ENCODE measurements around the gene RPS19BP1.

The RPS19BP1 gene

DNA sequence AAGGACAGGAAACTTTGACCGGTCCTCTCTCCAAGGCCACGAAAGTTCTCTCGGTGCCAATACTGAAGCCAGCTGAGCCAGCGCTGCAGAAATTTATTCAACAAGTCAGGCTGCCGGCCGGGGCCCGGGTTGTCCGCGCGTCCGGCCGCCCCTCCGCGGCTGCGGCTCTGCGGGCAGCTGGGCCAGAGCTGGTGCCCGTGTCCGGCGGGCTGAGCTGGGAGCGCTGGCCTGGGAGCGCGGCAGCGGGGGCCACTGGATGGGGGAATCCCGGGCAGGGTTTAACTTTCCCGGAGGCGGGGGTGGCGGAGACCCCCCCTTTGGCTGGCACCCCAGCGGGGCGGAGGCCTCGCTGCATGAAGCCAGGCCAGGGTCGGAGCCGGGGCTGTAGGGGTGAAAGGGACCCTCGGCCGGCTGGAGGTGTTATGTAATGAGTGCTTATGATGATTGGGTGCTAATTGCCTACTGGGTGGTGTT lies 25.7 kb upstream of the RPS19BP1 start:
- H3K9me3 ChIP-seq (ENCODE audit: insufficient read depth, low read depth, low read length), result no peaks in the 10 kb centered on the region
- peaks cover 82% of the 10 kb centered on the region for H3K27me3 ChIP-seq (ENCODE audit: insufficient read depth, low read length)
- no peak overlapping the region for H3K27ac ChIP-seq (ENCODE audit: low read length)
- H3K36me3 ChIP-seq (ENCODE audit: insufficient read depth, low read depth, low read length), result no peaks in the 10 kb centered on the region
- H3K4me3 ChIP-seq (ENCODE audit: low read length), result peak overlapping the region; percentile 40; the same call in 1 of the 2 replicates
- H3K4me1 ChIP-seq (ENCODE audit: insufficient read depth, low read length), result no peaks in the 10 kb centered on the region
- H3K9ac ChIP-seq (ENCODE audit: low read depth, low read length), result no peak overlapping the region

DNA sequence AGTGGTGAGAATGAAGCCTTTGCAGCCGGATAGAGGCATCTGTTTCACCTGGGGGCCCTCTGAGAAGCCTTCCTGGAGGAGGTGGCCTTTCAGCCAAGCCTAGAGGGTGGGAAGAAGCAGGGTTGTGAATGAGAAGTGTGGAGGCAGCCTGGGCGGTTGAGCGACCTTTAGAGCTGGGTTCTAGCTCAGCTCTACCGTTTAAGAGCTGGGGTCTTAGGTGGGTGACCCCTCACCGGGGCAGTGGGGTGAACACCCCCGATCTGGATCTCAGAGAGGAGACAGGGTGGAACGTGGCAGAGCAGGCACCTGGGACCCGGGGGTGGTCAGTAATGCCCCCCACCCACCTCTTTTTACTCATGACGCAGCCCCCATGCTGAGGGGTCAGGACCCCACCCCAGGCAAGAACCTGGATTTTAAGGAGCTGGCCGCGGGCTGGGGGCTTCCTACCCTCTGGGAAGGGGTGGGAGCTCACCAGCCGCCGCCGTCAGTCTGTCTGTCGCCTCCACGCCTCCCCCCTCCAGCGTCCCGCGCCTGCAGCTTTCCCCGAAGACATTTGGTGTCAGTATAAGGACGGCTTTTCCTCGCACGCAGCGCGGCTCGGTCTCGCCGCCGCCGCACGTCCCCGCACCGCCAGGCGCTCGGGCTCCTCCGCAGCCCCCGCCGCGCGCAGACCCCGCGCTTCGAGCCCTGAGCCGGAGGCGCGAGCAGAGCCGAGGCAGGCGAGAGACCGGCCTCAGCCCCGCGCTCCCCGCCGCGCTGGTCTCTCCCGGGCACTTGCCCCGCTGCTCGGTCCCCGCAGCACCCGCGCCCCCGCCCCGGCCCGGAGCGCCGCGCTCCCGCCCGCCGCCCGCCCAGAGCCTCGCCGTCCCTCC lies 24.7 kb upstream of the RPS19BP1 start:
- H3K9me3 ChIP-seq (ENCODE audit: insufficient read depth, low read depth, low read length), result no peaks in the 10 kb centered on the region
- no peak overlapping the region for H3K27ac ChIP-seq (ENCODE audit: low read length)
- H3K4me1 ChIP-seq (ENCODE audit: insufficient read depth, low read length), result no peaks in the 10 kb centered on the region
- no peaks in the 10 kb centered on the region for H3K36me3 ChIP-seq (ENCODE audit: insufficient read depth, low read depth, low read length)
- peaks cover 77% of the 10 kb centered on the region for H3K27me3 ChIP-seq (ENCODE audit: insufficient read depth, low read length)
- peak overlapping the region; percentile 30; the same call in 1 of the 2 replicates for H3K4me3 ChIP-seq (ENCODE audit: low read length)
- no peak overlapping the region for H3K9ac ChIP-seq (ENCODE audit: low read depth, low read length)

DNA sequence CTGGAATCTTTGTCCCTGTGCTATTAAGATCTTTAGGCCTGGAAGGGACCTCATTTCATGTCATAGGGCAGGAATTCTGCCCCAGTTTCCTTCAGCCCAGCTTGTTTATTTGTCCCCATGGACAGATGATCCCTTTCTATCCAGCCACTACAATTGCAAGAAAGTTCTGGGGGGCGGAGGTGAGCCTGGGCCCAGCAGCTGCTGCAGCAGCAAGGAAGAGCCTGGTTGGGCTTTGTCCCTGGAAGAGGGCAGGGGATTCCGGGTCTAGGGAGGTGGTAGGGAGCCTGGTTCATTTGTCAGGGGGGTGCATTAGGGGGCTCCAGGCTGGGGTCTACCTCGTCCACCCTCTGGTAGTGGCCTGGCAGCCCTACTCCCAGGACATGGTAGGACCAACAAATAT lies 21.6 kb upstream of the RPS19BP1 start:
- no peak overlapping the region for H3K4me3 ChIP-seq (ENCODE audit: low read length)
- peaks cover 61% of the 10 kb centered on the region for H3K27me3 ChIP-seq (ENCODE audit: insufficient read depth, low read length)
- H3K9ac ChIP-seq (ENCODE audit: low read depth, low read length), result no peak overlapping the region
- no peaks in the 10 kb centered on the region for H3K36me3 ChIP-seq (ENCODE audit: insufficient read depth, low read depth, low read length)
- H3K4me1 ChIP-seq (ENCODE audit: insufficient read depth, low read length), result no peaks in the 10 kb centered on the region
- H3K9me3 ChIP-seq (ENCODE audit: insufficient read depth, low read depth, low read length), result no peaks in the 10 kb centered on the region
- H3K27ac ChIP-seq (ENCODE audit: low read length), result no peak overlapping the region

DNA sequence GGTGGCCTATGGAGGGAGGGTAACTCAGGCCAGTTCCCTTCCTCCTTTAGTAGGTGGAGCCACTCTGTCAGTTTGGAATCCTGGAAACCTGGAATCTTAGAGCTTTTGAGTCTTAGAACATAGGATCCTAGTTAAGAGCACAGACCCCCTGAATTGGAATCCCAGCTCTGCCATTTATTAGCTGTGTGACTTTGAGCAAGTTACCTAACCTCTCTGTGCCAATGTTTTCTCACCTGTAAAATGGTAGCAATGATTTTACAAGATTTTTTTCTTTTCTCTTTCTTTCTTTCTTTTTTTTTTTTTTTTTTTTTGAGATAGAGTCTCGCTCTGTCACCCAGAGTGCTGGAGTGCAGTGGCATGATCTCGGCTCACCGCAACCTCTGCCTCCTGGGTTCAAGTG lies 20.9 kb upstream of the RPS19BP1 start:
- no peaks in the 10 kb centered on the region for H3K4me1 ChIP-seq (ENCODE audit: insufficient read depth, low read length)
- no peak overlapping the region for H3K9ac ChIP-seq (ENCODE audit: low read depth, low read length)
- no peak overlapping the region for H3K4me3 ChIP-seq (ENCODE audit: low read length)
- H3K27ac ChIP-seq (ENCODE audit: low read length), result no peak overlapping the region
- H3K9me3 ChIP-seq (ENCODE audit: insufficient read depth, low read depth, low read length), result no peaks in the 10 kb centered on the region
- peaks cover 55% of the 10 kb centered on the region for H3K27me3 ChIP-seq (ENCODE audit: insufficient read depth, low read length)
- no peaks in the 10 kb centered on the region for H3K36me3 ChIP-seq (ENCODE audit: insufficient read depth, low read depth, low read length)

DNA sequence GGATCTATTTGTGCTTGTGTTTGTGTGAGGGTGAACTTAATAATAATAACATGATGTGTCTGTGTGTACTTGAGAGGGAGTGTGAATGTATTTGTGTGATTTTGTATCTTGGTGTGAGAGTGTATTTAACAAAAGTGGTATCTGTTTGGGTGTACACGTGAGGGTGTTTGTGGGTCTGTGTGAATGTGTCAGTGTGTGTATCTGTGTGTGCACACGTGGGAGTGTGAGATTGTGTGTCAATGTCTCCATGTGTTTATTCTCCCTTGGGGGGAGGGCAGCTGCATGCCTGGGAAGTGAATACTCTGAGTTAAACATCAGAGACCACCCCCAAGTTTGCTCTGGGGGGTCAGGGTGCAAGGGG lies 15.0 kb upstream of the RPS19BP1 start:
- H3K9ac ChIP-seq (ENCODE audit: low read depth, low read length), result no peak overlapping the region
- H3K4me3 ChIP-seq (ENCODE audit: low read length), result no peak overlapping the region
- no peaks in the 10 kb centered on the region; the same call in 1 of the 2 replicates for H3K4me1 ChIP-seq (ENCODE audit: insufficient read depth, low read length)
- no peaks in the 10 kb centered on the region for H3K9me3 ChIP-seq (ENCODE audit: insufficient read depth, low read depth, low read length)
- H3K27me3 ChIP-seq (ENCODE audit: insufficient read depth, low read length), result peaks cover 51% of the 10 kb centered on the region
- no peak overlapping the region for H3K27ac ChIP-seq (ENCODE audit: low read length)
- H3K36me3 ChIP-seq (ENCODE audit: insufficient read depth, low read depth, low read length), result no peaks in the 10 kb centered on the region

DNA sequence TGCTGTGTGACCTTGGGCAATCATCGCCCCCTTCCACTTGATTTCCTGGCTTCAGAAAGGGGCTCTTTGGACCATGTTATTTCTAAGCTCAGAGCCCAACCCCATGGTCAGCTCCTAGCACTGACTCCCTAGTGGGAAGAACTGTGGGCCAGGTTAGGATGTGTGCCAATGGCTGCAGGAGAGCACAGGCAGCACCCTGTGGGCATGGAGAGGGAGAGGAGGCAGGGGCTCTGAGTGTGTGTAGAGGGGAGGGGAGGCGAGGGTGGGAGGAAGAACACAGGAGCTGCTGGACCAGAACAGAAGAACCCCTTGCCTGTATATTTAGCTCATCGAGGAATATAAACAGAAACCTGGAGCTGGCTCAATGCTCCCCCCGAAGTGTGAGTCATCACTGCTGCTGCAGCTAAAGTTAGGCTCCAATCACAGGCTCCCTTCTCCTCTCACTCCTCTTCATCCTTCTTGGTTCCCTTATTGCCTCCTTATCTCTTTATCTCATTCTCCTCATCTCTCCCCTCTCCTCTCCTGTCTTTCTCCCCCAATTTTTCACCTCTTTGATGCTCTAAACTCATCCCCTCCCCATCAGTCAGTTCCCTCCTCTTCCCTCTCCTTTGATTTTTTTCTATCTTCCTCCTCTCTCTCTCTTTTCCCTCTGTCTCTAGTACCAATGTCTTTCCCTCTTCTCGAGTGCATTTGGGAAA lies 14.5 kb upstream of the RPS19BP1 start:
- H3K4me1 ChIP-seq (ENCODE audit: insufficient read depth, low read length), result no peaks in the 10 kb centered on the region; the same call in 1 of the 2 replicates
- no peaks in the 10 kb centered on the region for H3K9me3 ChIP-seq (ENCODE audit: insufficient read depth, low read depth, low read length)
- no peak overlapping the region for H3K4me3 ChIP-seq (ENCODE audit: low read length)
- no peaks in the 10 kb centered on the region for H3K36me3 ChIP-seq (ENCODE audit: insufficient read depth, low read depth, low read length)
- H3K27me3 ChIP-seq (ENCODE audit: insufficient read depth, low read length), result peaks cover 51% of the 10 kb centered on the region
- no peak overlapping the region for H3K9ac ChIP-seq (ENCODE audit: low read depth, low read length)
- H3K27ac ChIP-seq (ENCODE audit: low read length), result no peak overlapping the region

DNA sequence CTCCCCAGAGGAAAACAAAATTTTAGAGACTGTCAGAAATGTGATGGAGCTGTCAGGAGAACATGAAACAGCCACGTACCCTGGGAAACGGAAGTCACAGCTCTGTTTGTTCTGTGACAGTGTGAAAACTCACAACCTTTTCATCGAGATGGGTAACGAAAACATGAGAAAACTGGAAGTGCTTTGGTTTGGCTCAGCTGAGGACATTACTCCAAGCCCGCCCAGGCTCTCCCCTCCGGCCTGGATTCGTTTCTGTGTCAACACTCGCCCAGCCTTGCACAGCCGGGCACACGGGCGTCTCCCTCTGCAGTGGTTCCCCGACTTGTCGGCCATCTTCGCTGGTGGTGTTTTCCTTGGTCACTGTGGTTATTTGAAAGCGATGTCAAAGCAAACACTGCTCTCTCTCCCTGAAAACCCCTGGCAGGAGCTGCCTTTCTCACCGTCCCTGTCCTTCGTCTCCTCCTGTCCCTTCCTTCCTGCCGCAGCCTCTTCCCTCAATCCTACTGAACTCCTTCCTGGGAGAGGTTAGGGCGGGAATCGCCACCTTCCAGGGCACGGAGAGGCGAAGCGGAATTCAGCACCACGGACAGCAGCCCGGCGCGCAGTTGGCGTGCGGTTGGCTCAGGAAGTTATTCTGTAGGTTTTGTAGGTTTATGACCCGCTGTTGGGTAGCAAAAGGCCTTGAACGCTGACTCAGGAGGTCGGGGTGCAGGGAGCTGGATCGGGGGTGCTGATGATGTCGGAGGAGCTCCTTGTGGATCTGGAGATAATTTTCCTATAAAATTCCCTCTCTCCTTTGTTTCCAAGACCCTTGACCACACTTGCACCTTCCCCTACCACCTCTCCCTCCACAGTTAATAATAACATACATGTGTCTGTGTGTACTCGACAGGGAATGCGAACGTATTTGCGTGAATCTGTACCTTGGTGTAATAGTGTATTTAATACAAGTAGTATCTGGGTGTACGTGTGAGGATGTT lies 13.1 kb upstream of the RPS19BP1 start:
- Histone ChIP-seq H3K27me3 (ENCODE audit: insufficient read depth, low read length) (peaks cover 48% of the 10 kb centered on the region), H3K9ac (ENCODE audit: low read depth, low read length) (no peak overlapping the region), H3K4me1 (ENCODE audit: insufficient read depth, low read length) (no peaks in the 10 kb centered on the region; the same call in 1 of the 2 replicates), H3K36me3 (ENCODE audit: insufficient read depth, low read depth, low read length) (no peaks in the 10 kb centered on the region), H3K9me3 (ENCODE audit: insufficient read depth, low read depth, low read length) (no peaks in the 10 kb centered on the region), H3K27ac (ENCODE audit: low read length) (no peak overlapping the region), H3K4me3 (ENCODE audit: low read length) (no peak overlapping the region)

DNA sequence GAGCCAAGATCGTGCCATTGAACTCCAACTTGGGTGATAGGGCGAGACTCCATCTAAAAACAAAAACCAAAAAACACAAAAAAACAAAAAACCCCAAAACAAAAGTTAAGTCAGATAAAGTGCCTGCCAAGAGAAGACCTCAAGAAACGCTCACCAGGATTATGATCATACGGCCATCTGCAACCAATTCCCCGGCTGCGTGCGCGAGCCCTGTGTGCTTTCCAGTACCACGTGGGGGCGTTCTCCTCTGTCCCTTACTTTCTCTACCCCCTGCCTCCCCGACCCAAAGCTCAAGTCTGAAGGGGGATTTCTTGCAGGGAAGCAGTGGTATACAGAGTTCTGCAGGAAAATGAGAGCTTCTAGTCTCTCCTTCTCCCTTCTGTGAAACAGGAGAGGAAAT lies 10.5 kb upstream of the RPS19BP1 start:
- H3K27ac ChIP-seq (ENCODE audit: low read length), result no peak overlapping the region
- no peak overlapping the region for H3K4me3 ChIP-seq (ENCODE audit: low read length)
- no peaks in the 10 kb centered on the region for H3K9me3 ChIP-seq (ENCODE audit: insufficient read depth, low read depth, low read length)

DNA sequence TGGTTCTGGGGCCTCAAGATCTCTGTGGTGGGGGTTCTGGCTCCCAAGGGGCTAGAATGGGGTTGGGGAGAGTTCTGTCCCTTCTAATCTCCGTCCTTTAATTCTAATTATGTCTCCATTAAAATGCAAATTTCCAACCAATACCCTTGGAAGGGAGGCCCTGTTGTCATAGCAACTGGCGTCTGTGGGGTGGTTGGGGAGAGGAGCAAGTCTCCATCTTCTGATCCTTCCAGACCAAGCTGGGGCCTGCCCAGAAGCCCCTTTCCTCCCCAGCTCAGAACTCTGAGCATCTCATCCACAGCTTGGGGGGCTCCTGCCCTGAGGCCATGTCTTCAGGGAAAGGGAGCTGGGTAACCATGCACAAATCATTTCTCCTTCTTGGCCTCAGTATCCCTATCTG lies 5.4 kb upstream of the RPS19BP1 start:
- Histone ChIP-seq H3K4me3 (ENCODE audit: low read length) (no peak overlapping the region), H3K9me3 (ENCODE audit: insufficient read depth, low read depth, low read length) (no peaks in the 10 kb centered on the region), H3K4me1 (ENCODE audit: insufficient read depth, low read length) (peaks cover 23% of the 10 kb centered on the region; the same call in 1 of the 2 replicates), H3K27ac (ENCODE audit: low read length) (no peak overlapping the region), H3K9ac (ENCODE audit: low read depth, low read length) (no peak overlapping the region), H3K36me3 (ENCODE audit: insufficient read depth, low read depth, low read length) (no peaks in the 10 kb centered on the region), H3K27me3 (ENCODE audit: insufficient read depth, low read length) (no peaks in the 10 kb centered on the region)

More for the DNA sequence above, 10.5 kb upstream of the RPS19BP1 start:
- Histone ChIP-seq H3K36me3 (ENCODE audit: insufficient read depth, low read depth, low read length) (no peaks in the 10 kb centered on the region), H3K9ac (ENCODE audit: low read depth, low read length) (no peak overlapping the region), H3K27me3 (ENCODE audit: insufficient read depth, low read length) (peaks cover 35% of the 10 kb centered on the region), H3K4me1 (ENCODE audit: insufficient read depth, low read length) (peaks cover 2% of the 10 kb centered on the region)

DNA sequence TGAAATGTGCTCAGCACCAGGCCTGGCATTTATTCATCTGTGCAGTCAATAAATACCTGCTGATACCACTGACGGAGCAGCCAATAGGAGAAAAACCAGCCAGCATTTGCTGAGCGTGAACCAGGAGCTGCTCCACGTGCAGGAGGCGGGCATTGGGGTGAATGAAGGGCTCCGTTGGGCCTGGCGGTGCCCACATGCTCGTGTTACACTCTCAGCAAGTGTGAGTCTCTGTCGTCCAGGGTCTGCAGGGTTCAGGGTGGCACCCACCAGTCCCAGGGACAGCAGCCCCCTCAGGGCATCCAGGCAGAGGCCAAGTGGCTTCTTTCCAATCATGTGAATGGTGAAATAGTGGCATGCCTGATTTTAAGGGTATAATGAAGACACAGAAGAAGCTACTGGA lies 4.2 kb upstream of the RPS19BP1 start:
- no peaks in the 10 kb centered on the region for H3K27me3 ChIP-seq (ENCODE audit: insufficient read depth, low read length)
- no peak overlapping the region for H3K27ac ChIP-seq (ENCODE audit: low read length)
- H3K36me3 ChIP-seq (ENCODE audit: insufficient read depth, low read depth, low read length), result no peaks in the 10 kb centered on the region
- peaks cover 27% of the 10 kb centered on the region for H3K4me1 ChIP-seq (ENCODE audit: insufficient read depth, low read length)
- no peak overlapping the region for H3K9ac ChIP-seq (ENCODE audit: low read depth, low read length)
- no peak overlapping the region for H3K4me3 ChIP-seq (ENCODE audit: low read length)
- no peaks in the 10 kb centered on the region for H3K9me3 ChIP-seq (ENCODE audit: insufficient read depth, low read depth, low read length)

DNA sequence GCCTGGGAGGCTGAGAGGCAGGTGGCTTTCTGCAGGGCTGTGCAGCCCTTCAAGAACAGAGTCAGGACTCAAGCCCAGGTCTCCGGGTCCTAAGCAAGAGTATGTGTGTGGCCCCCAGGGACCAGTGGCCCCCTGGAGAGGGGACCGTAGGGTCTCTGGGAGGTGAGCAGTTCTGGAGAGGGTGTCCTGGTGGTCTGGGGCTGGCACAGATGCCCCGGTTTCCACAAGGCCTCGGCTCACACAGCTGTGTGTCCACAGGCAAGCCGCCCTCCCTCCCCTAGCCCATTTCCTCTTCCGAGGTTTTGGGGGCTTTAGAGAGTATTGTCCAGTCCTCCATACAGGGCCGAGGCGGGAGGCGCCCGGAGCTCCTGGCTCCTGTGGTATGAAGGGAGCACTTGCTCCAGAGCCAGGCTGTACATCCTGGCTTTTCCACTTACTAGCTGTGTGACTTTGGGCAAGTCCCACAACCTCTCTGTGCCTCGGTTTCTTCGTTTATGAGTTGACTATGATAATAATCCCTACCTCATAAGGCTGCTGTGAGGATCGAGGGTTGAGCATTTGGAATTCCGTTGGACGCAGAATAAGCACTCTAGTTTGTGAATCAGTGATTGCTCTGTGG lies 3.4 kb upstream of the RPS19BP1 start:
- Histone ChIP-seq H3K36me3 (ENCODE audit: insufficient read depth, low read depth, low read length) (peaks cover 6% of the 10 kb centered on the region), H3K4me1 (ENCODE audit: insufficient read depth, low read length) (peaks cover 34% of the 10 kb centered on the region), H3K9me3 (ENCODE audit: insufficient read depth, low read depth, low read length) (no peaks in the 10 kb centered on the region), H3K27me3 (ENCODE audit: insufficient read depth, low read length) (no peaks in the 10 kb centered on the region), H3K4me3 (ENCODE audit: low read length) (no peak overlapping the region), H3K9ac (ENCODE audit: low read depth, low read length) (no peak overlapping the region), H3K27ac (ENCODE audit: low read length) (no peak overlapping the region)
